NCI-H128 (cell line): ENCODE measurements around the gene PTPRQ.
"Not testable (repeated sequence)": the region's sequence is repeated elsewhere in the genome, so short reads cannot be mapped to it uniquely, and the experiment has no call there.

Experiments used
- DNase-seq: peaks from one replicate; lab custom pipeline; 2025; ENCODE audit not compliant: unreplicated experiment; lab: John Stamatoyannopoulos, UW

PTPRQ gene

GRCh38 chr12:80634903-80635302 lies 190.9 kb downstream of the PTPRQ start:
- no peak for DNase-seq

GRCh38 chr12:80636832-80637231 lies 192.8 kb downstream of the PTPRQ start:
- DNase-seq: no peak

- no peak for DNase-seq
These were observed 197.9 kb downstream of the PTPRQ start for GRCh38 chr12:80641936-80642335.

- no peak for DNase-seq
These were observed 199.9 kb downstream of the PTPRQ start for GRCh38 chr12:80643961-80644360.

- no peak for DNase-seq
These were observed 204.8 kb downstream of the PTPRQ start for GRCh38 chr12:80648881-80649280.

GRCh38 chr12:80655751-80656150 lies 211.7 kb downstream of the PTPRQ start:
- DNase-seq: no peak

GRCh38 chr12:80659512-80660063 lies 215.6 kb downstream of the PTPRQ start:
- DNase-seq: no peak

- no peak for DNase-seq
These were observed 218.6 kb downstream of the PTPRQ start for GRCh38 chr12:80662586-80662985.

- no peak for DNase-seq
These were observed 226.2 kb downstream of the PTPRQ start for GRCh38 chr12:80670214-80670613.

- not testable (repeated sequence) for DNase-seq
These were observed 232.1 kb downstream of the PTPRQ start for GRCh38 chr12:80676042-80676636.

GRCh38 chr12:80676856-80677255 lies 232.8 kb downstream of the PTPRQ start:
- DNase-seq: no peak

- DNase-seq: no peak
These were observed 234.0 kb downstream of the PTPRQ start for GRCh38 chr12:80677994-80678393.

- DNase-seq: no peak
These were observed 235.5 kb downstream of the PTPRQ start for GRCh38 chr12:80679346-80680131.

GRCh38 chr12:80681287-80681686 lies 237.3 kb downstream of the PTPRQ start:
- no peak for DNase-seq

GRCh38 chr12:80681786-80682185 lies 237.8 kb downstream of the PTPRQ start:
- no peak for DNase-seq

- no peak for DNase-seq
These were observed 240.1 kb downstream of the PTPRQ start for GRCh38 chr12:80684077-80684495.

GRCh38 chr12:80690090-80690489 lies 246.1 kb downstream of the PTPRQ start:
- DNase-seq: no peak

GRCh38 chr12:80690513-80690912 lies 246.5 kb downstream of the PTPRQ start:
- DNase-seq: no peak

GRCh38 chr12:80692114-80692513 lies 248.1 kb downstream of the PTPRQ start:
- no peak for DNase-seq

- no peak for DNase-seq
These were observed 253.3 kb downstream of the PTPRQ start for GRCh38 chr12:80697270-80697887.

- DNase-seq: no peak
These were observed 254.2 kb downstream of the PTPRQ start for GRCh38 chr12:80698256-80698655.
